ENCODE results near the gene ATG9B. TPM values are rescaled to one million over a fixed set of nuclear protein-coding genes. Genes with fewer than 3 reads are reported as not detected.
A peak's percentile ranks its signal among the peaks of the same experiment; 100 is the strongest.

ATG9B gene
- total and polyA plus RNA-seq, 9 of the 15 experiments (the other 6 are each of a cell fraction or from before 2014, with no cell fraction given), result 0.29 to 8.0 (median 2.1) TPM

DNA sequence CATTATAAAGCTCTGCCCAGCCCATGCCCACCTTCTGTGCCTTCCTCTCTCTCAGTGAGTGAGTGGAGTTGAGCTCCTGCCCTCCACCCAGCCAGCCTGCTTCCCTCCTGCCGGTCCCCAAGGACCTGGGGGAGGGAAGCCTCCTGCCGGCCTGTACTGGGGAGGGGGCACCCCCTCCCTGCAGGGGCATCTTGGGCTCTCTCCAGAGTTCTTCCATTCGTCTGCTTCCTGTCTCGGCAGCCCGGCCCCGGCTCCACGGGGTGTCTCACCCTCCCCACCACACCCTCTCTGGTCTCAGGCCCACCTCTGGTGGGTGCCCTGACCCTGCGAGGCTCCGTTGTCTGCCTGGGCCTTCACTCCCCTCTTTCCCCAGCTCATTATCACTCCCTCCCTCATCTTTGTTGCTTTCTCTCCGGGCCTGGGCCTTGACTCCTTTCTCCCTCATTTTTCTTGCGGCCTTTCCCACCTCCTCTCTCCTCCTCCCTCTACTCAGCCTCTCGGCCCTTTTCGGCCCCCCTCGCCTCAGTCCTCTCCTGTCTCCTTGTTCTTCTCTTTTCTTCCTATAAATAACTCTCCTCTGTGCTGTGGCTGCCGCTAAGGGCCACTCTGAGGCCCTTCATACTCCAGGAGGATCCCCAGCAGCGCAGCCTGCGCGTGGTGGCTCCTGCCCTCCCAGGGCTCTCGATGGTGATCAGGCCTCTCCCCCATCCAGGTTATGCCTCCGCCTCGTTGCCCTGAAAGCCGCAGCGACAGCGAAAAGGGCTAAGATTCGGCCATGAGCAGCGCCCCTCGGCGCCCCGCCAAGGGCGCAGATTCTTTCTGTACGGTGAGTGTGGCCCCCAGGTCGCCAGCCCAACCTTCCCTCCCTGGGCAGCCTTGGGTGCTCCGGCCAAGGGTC lies 37.2 kb upstream of the ATG9B start (continued):
- TF ChIP-seq, protein P1, sequence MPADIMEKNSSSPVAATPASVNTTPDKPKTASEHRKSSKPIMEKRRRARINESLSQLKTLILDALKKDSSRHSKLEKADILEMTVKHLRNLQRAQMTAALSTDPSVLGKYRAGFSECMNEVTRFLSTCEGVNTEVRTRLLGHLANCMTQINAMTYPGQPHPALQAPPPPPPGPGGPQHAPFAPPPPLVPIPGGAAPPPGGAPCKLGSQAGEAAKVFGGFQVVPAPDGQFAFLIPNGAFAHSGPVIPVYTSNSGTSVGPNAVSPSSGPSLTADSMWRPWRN (IDR thresholded peaks at IDR 0.05; ENCODE audit: low read depth), result no peak
- TF ChIP-seq ZNF263 (CRISPR knock-in tag; IDR thresholded peaks at IDR 0.05; ENCODE audit: borderline replicate concordance) (0 out of 2 replicates have a peak, but pooled peaks have one; percentile 53), CHD4 (IDR thresholded peaks at IDR 0.05; ENCODE audit: insufficient read depth, insufficient replicate concordance, low read depth, low read length, poor library complexity, severe bottlenecking) (no peak), ZNF316 (IDR thresholded peaks at IDR 0.05) (0 out of 2 replicates have a peak, but pooled peaks have one; percentile 14), COPS2 (conservative IDR thresholded peaks at IDR 0.05) (no peak), POLR2AphosphoS5 (IDR thresholded peaks at IDR 0.05; ENCODE audit: control insufficient read depth, insufficient read depth, low read depth, low read length) (no peak), DIDO1 (tag; IDR thresholded peaks at IDR 0.05; ENCODE audit: low read depth) (no peak), POLR2AphosphoS2 (IDR thresholded peaks at IDR 0.05; ENCODE audit: low read length) (no peak), ASH1L (IDR thresholded peaks at IDR 0.05; ENCODE audit: borderline replicate concordance, low read depth, partially characterized antibody) (no peak), ATF1 (CRISPR knock-in tag; IDR thresholded peaks at IDR 0.05) (no peak), ATF1 (tag; IDR thresholded peaks at IDR 0.05) (no peak)
- TF ChIP-seq, protein P2, sequence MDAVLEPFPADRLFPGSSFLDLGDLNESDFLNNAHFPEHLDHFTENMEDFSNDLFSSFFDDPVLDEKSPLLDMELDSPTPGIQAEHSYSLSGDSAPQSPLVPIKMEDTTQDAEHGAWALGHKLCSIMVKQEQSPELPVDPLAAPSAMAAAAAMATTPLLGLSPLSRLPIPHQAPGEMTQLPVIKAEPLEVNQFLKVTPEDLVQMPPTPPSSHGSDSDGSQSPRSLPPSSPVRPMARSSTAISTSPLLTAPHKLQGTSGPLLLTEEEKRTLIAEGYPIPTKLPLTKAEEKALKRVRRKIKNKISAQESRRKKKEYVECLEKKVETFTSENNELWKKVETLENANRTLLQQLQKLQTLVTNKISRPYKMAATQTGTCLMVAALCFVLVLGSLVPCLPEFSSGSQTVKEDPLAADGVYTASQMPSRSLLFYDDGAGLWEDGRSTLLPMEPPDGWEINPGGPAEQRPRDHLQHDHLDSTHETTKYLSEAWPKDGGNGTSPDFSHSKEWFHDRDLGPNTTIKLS (IDR thresholded peaks at IDR 0.05; ENCODE audit: borderline replicate concordance, low read depth), result no peak
- TF ChIP-seq, protein P3, sequence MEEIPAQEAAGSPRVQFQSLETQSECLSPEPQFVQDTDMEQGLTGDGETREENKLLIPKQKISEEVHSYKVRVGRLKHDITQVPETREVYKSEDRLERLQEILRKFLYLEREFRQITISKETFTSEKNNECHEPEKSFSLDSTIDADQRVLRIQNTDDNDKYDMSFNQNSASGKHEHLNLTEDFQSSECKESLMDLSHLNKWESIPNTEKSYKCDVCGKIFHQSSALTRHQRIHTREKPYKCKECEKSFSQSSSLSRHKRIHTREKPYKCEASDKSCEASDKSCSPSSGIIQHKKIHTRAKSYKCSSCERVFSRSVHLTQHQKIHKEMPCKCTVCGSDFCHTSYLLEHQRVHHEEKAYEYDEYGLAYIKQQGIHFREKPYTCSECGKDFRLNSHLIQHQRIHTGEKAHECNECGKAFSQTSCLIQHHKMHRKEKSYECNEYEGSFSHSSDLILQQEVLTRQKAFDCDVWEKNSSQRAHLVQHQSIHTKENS (CRISPR knock-in tag; IDR thresholded peaks at IDR 0.05), result no peak
- TF ChIP-seq, protein P4, sequence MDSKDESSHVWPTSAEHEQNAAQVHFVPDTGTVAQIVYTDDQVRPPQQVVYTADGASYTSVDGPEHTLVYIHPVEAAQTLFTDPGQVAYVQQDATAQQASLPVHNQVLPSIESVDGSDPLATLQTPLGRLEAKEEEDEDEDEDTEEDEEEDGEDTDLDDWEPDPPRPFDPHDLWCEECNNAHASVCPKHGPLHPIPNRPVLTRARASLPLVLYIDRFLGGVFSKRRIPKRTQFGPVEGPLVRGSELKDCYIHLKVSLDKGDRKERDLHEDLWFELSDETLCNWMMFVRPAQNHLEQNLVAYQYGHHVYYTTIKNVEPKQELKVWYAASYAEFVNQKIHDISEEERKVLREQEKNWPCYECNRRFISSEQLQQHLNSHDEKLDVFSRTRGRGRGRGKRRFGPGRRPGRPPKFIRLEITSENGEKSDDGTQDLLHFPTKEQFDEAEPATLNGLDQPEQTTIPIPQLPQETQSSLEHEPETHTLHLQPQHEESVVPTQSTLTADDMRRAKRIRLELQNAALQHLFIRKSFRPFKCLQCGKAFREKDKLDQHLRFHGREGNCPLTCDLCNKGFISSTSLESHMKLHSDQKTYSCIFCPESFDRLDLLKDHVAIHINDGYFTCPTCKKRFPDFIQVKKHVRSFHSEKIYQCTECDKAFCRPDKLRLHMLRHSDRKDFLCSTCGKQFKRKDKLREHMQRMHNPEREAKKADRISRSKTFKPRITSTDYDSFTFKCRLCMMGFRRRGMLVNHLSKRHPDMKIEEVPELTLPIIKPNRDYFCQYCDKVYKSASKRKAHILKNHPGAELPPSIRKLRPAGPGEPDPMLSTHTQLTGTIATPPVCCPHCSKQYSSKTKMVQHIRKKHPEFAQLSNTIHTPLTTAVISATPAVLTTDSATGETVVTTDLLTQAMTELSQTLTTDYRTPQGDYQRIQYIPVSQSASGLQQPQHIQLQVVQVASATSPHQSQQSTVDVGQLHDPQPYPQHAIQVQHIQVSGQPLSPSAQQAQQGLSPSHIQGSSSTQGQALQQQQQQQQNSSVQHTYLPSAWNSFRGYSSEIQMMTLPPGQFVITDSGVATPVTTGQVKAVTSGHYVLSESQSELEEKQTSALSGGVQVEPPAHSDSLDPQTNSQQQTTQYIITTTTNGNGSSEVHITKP (IDR thresholded peaks at IDR 0.05; ENCODE audit: partially characterized antibody), result no peak
- TF ChIP-seq, protein P5, sequence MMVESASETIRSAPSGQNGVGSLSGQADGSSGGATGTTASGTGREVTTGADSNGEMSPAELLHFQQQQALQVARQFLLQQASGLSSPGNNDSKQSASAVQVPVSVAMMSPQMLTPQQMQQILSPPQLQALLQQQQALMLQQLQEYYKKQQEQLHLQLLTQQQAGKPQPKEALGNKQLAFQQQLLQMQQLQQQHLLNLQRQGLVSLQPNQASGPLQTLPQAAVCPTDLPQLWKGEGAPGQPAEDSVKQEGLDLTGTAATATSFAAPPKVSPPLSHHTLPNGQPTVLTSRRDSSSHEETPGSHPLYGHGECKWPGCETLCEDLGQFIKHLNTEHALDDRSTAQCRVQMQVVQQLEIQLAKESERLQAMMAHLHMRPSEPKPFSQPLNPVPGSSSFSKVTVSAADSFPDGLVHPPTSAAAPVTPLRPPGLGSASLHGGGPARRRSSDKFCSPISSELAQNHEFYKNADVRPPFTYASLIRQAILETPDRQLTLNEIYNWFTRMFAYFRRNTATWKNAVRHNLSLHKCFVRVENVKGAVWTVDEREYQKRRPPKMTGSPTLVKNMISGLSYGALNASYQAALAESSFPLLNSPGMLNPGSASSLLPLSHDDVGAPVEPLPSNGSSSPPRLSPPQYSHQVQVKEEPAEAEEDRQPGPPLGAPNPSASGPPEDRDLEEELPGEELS (CRISPR knock-in tag; IDR thresholded peaks at IDR 0.05; ENCODE audit: borderline replicate concordance), result no peak
